CD8-positive, alpha-beta memory T cell (primary cell): Measurements from ENCODE around the gene TMA7. TPM values are rescaled to one million over a fixed set of nuclear protein-coding genes. Genes with fewer than 3 reads are reported as not detected.
A peak's percentile ranks its signal among the peaks of the same experiment; 100 is the strongest.

Experiments used
- CTCF ChIA-PET: fragments of 350-600 bp; sonication (Branson Sonifier 250); formaldehyde crosslinking; loops from one replicate; lab custom pipeline; 2021; ENCODE audit warnings: antibody characterized with exemption; lab: Charles Lee
- POLR2A ChIA-PET: fragments of 350-600 bp; sonication (Branson Sonifier 250); formaldehyde crosslinking; loops from one replicate; lab custom pipeline; 2021; ENCODE audit warnings: antibody characterized with exemption; lab: Charles Lee
- DNase-seq, 5 donors: peaks; one replicate each; pipeline versions ENCODE4 v3.0.0 to v3.0.0-alpha.2; 2020 to 2022; ENCODE audit warnings: mixed read lengths in 1 of 5
- H3K27ac ChIP-seq: one replicate; pipeline ENCODE4 v1.7.0; 2013; ENCODE audit warnings: low read depth, mild to moderate bottlenecking, low read length, moderate library complexity
- H3K27me3 ChIP-seq: 2 replicates; pipeline ENCODE4 v1.7.0; 2013; ENCODE audit warnings: low read length, mild to moderate bottlenecking; ENCODE audit not compliant: insufficient read depth, poor library complexity, severe bottlenecking
- H3K36me3 ChIP-seq: 2 replicates; pipeline ENCODE4 v1.7.0; 2013; ENCODE audit warnings: mild to moderate bottlenecking, low read length, moderate library complexity; ENCODE audit not compliant: insufficient read depth
- H3K4me1 ChIP-seq: 2 replicates; pipeline ENCODE4 v1.7.0; 2013; ENCODE audit warnings: mild to moderate bottlenecking, low read length, moderate library complexity; ENCODE audit not compliant: insufficient read depth
- H3K4me3 ChIP-seq: 2 replicates; pipeline ENCODE4 v1.7.0; 2013; ENCODE audit warnings: mild to moderate bottlenecking, low read length
- H3K9me3 ChIP-seq: 2 replicates; pipeline ENCODE4 v1.7.0; 2013; ENCODE audit warnings: mild to moderate bottlenecking, low read length
- H3K27ac Mint-ChIP-seq, 8 donors: one replicate each; pipeline ENCODE4 v1.8.0; 2020 to 2021; ENCODE audit warnings: mixed read lengths in 8 of 8, mild to moderate bottlenecking in 6 of 8, inconsistent platforms in 3 of 8, moderate library complexity in 3 of 8
- H3K27me3 Mint-ChIP-seq, 2 donors: one replicate each; pipeline ENCODE4 v1.8.0; 2020 to 2021; ENCODE audit warnings: mixed read lengths in 2 of 2, mild to moderate bottlenecking in 1 of 2, moderate library complexity in 1 of 2
- H3K36me3 Mint-ChIP-seq, 3 donors: one replicate each; pipeline ENCODE4 v1.8.0; 2020 to 2021; ENCODE audit warnings: mixed read lengths in 3 of 3, inconsistent platforms in 1 of 3, mild to moderate bottlenecking in 1 of 3
- H3K4me1 Mint-ChIP-seq, 3 donors: one replicate each; pipeline ENCODE4 v1.8.0; 2020 to 2021; ENCODE audit warnings: mixed read lengths in 3 of 3, inconsistent platforms in 1 of 3, mild to moderate bottlenecking in 1 of 3
- H3K4me3 Mint-ChIP-seq, 7 donors: one replicate each; pipeline ENCODE4 v1.8.0; 2020 to 2021; ENCODE audit warnings: mixed read lengths in 7 of 7, mild to moderate bottlenecking in 6 of 7, moderate library complexity in 4 of 7, inconsistent platforms in 2 of 7
- H3K9me3 Mint-ChIP-seq, 5 donors: one replicate each; pipeline ENCODE4 v1.8.0; 2020 to 2022; ENCODE audit warnings: mixed read lengths in 5 of 5, mild to moderate bottlenecking in 3 of 5, moderate library complexity in 2 of 5, inconsistent platforms in 1 of 5
- polyA plus RNA-seq: library from polyadenylated mRNA; unstranded; fragments of 300-500 nt; fragmentation: Illumina TruSeq; gene quantifications from one replicate; pipeline ENCODE4 v1.2.3, GENCODE V29; 2021
- total RNA-seq, 2 experiments: library from RNA; stranded (reverse); gene quantifications; one replicate each; pipeline ENCODE4 v1.2.3, GENCODE V29; 2021

The TMA7 gene
- total and polyA plus RNA-seq, 3 experiments from 2014 or later = 420 to 826 (median 494) TPM

GRCh38 chr3:48415251-48415953 lies 24.7 kb upstream of the TMA7 start:
- no peak overlapping the region for H3K27ac ChIP-seq
- Mint-ChIP-seq H3K4me3 (no peak overlapping the region), H3K27me3 (peaks cover 0 to 2% of the 10 kb centered on the region in 2 donors), H3K9me3 (no peaks in the 10 kb centered on the region), H3K36me3 (peaks cover 0 to 1% (median 0%) of the 10 kb centered on the region in 3 donors), H3K4me1 (no peaks in the 10 kb centered on the region), H3K27ac (no peak overlapping the region)
- H3K4me1 ChIP-seq = no peaks in the 10 kb centered on the region
- ChIA-PET POLR2A (no interaction called here), CTCF (interaction anchor here (1.1 to 2.2 kb wide), 4 partner anchors 14 to 93 kb away, joined by 3 to 6 read pairs (median 4); no protein-coding TSS in a partner anchor)
- H3K36me3 ChIP-seq = no peaks in the 10 kb centered on the region
- H3K27me3 ChIP-seq = no peaks in the 10 kb centered on the region
- no peak overlapping the region for H3K4me3 ChIP-seq
- no peak for DNase-seq
- H3K9me3 ChIP-seq = no peaks in the 10 kb centered on the region

GRCh38 chr3:48416091-48416505 lies 24.0 kb upstream of the TMA7 start:
- CTCF ChIA-PET = interaction anchor here (1.1 to 1.5 kb wide), 3 partner anchors 15 to 91 kb away, joined by 3 to 4 read pairs (median 4); no protein-coding TSS in a partner anchor
- no peak overlapping the region for H3K27ac ChIP-seq
- no peaks in the 10 kb centered on the region for H3K9me3 Mint-ChIP-seq
- H3K9me3 ChIP-seq = no peaks in the 10 kb centered on the region
- no peak overlapping the region for H3K4me3 ChIP-seq
- no peak for DNase-seq
- H3K4me1 Mint-ChIP-seq = no peaks in the 10 kb centered on the region
- H3K27ac Mint-ChIP-seq = no peak overlapping the region
- peaks cover 0 to 1% (median 0%) of the 10 kb centered on the region in 3 donors for H3K36me3 Mint-ChIP-seq
- no peak overlapping the region for H3K4me3 Mint-ChIP-seq
- H3K27me3 ChIP-seq = no peaks in the 10 kb centered on the region
- H3K4me1 ChIP-seq = no peaks in the 10 kb centered on the region
- no peaks in the 10 kb centered on the region for H3K36me3 ChIP-seq
- POLR2A ChIA-PET = no interaction called here
- peaks cover 0 to 2% of the 10 kb centered on the region in 2 donors for H3K27me3 Mint-ChIP-seq

GRCh38 chr3:48416546-48416945 lies 23.5 kb upstream of the TMA7 start:
- no peaks in the 10 kb centered on the region for H3K27me3 ChIP-seq
- POLR2A ChIA-PET = no interaction called here
- no peaks in the 10 kb centered on the region for H3K4me1 ChIP-seq
- no peak overlapping the region for H3K27ac ChIP-seq
- H3K36me3 ChIP-seq = no peaks in the 10 kb centered on the region
- H3K9me3 Mint-ChIP-seq = no peaks in the 10 kb centered on the region
- H3K4me3 ChIP-seq = no peak overlapping the region
- H3K4me1 Mint-ChIP-seq = no peaks in the 10 kb centered on the region
- H3K36me3 Mint-ChIP-seq = peaks cover 0 to 1% (median 0%) of the 10 kb centered on the region in 3 donors
- H3K27ac Mint-ChIP-seq = no peak overlapping the region
- H3K9me3 ChIP-seq = no peaks in the 10 kb centered on the region
- H3K4me3 Mint-ChIP-seq = no peak overlapping the region
- DNase-seq = no peak
- CTCF ChIA-PET = interaction anchor here (0.9 to 1.5 kb wide), 4 partner anchors 15 to 90 kb away, joined by 3 to 4 read pairs (median 4); no protein-coding TSS in a partner anchor
- H3K27me3 Mint-ChIP-seq = peaks cover 0 to 2% of the 10 kb centered on the region in 2 donors

GRCh38 chr3:48417529-48418108 lies 22.4 kb upstream of the TMA7 start:
- Histone ChIP-seq H3K27ac (no peak overlapping the region), H3K36me3 (no peaks in the 10 kb centered on the region), H3K4me3 (no peak overlapping the region), H3K4me1 (no peaks in the 10 kb centered on the region), H3K27me3 (no peaks in the 10 kb centered on the region), H3K9me3 (no peaks in the 10 kb centered on the region)
- Mint-ChIP-seq H3K4me3 (no peak overlapping the region), H3K9me3 (no peaks in the 10 kb centered on the region), H3K27ac (peak overlapping the region in 1 of 8 donors; percentile 63), H3K4me1 (no peaks in the 10 kb centered on the region), H3K36me3 (no peaks in the 10 kb centered on the region), H3K27me3 (no peaks in the 10 kb centered on the region)
- ChIA-PET POLR2A (no interaction called here), CTCF (interaction anchor here (0.9 kb wide), 2 partner anchors 17 to 19 kb away, joined by 3 read pairs; no protein-coding TSS in a partner anchor)
- DNase-seq = no peak

GRCh38 chr3:48418140-48418539 lies 21.9 kb upstream of the TMA7 start:
- POLR2A ChIA-PET = no interaction called here

GRCh38 chr3:48418651-48419050 lies 21.4 kb upstream of the TMA7 start:
- Histone ChIP-seq H3K4me3 (no peak overlapping the region), H3K4me1 (no peaks in the 10 kb centered on the region), H3K36me3 (no peaks in the 10 kb centered on the region), H3K27me3 (no peaks in the 10 kb centered on the region), H3K9me3 (no peaks in the 10 kb centered on the region), H3K27ac (no peak overlapping the region)
- DNase-seq = no peak
- Mint-ChIP-seq H3K27me3 (no peaks in the 10 kb centered on the region), H3K4me3 (no peak overlapping the region), H3K4me1 (no peaks in the 10 kb centered on the region), H3K9me3 (no peaks in the 10 kb centered on the region), H3K27ac (no peak overlapping the region), H3K36me3 (no peaks in the 10 kb centered on the region)
- CTCF ChIA-PET = interaction anchor here (1.2 to 1.8 kb wide), 2 partner anchors 17 to 18 kb away, joined by 7 to 10 read pairs; no protein-coding TSS in a partner anchor
- POLR2A ChIA-PET = no interaction called here

More at GRCh38 chr3:48418140-48418539, 21.9 kb upstream of the TMA7 start:
- no peaks in the 10 kb centered on the region for H3K36me3 ChIP-seq
- Mint-ChIP-seq H3K9me3 (no peaks in the 10 kb centered on the region), H3K27ac (no peak overlapping the region), H3K4me3 (no peak overlapping the region), H3K36me3 (no peaks in the 10 kb centered on the region), H3K4me1 (no peaks in the 10 kb centered on the region), H3K27me3 (no peaks in the 10 kb centered on the region)
- no peak for DNase-seq
- CTCF ChIA-PET = interaction anchor here (1.8 kb wide), 1 partner anchor 18 kb away, joined by 10 read pairs; no protein-coding TSS in a partner anchor
- no peaks in the 10 kb centered on the region for H3K27me3 ChIP-seq
- no peak overlapping the region for H3K27ac ChIP-seq
- H3K4me3 ChIP-seq = no peak overlapping the region
- H3K9me3 ChIP-seq = no peaks in the 10 kb centered on the region
- H3K4me1 ChIP-seq = no peaks in the 10 kb centered on the region

- Histone ChIP-seq H3K27me3 (no peaks in the 10 kb centered on the region), H3K4me3 (no peak overlapping the region), H3K4me1 (no peaks in the 10 kb centered on the region), H3K36me3 (no peaks in the 10 kb centered on the region), H3K9me3 (no peaks in the 10 kb centered on the region), H3K27ac (no peak overlapping the region)
- Mint-ChIP-seq H3K27me3 (no peaks in the 10 kb centered on the region), H3K4me1 (no peaks in the 10 kb centered on the region), H3K27ac (no peak overlapping the region), H3K36me3 (no peaks in the 10 kb centered on the region), H3K4me3 (no peak overlapping the region), H3K9me3 (no peaks in the 10 kb centered on the region)
- no peak for DNase-seq
- POLR2A ChIA-PET = interaction anchor here (0.6 kb wide), 1 partner anchor 267 kb away, joined by 3 read pairs; the partner anchor contains the start of gene NCKIPSD
- CTCF ChIA-PET = interaction anchor here (0.9 to 1.8 kb wide), 3 partner anchors 15 to 18 kb away, joined by 3 to 10 read pairs (median 7); no protein-coding TSS in a partner anchor
These were observed 20.9 kb upstream of the TMA7 start for GRCh38 chr3:48419149-48419548.

- no peaks in the 10 kb centered on the region for H3K4me1 ChIP-seq
- no peaks in the 10 kb centered on the region for H3K27me3 ChIP-seq
- ChIA-PET POLR2A (interaction anchor here (0.6 kb wide), 1 partner anchor 266 kb away, joined by 3 read pairs; the partner anchor contains the start of gene NCKIPSD), CTCF (interaction anchor here (0.9 to 1.8 kb wide), 3 partner anchors 15 to 19 kb away, joined by 3 to 10 read pairs (median 7); no protein-coding TSS in a partner anchor)
- H3K27ac ChIP-seq = no peak overlapping the region
- no peaks in the 10 kb centered on the region for H3K36me3 Mint-ChIP-seq
- H3K27ac Mint-ChIP-seq = no peak overlapping the region
- no peak overlapping the region for H3K4me3 Mint-ChIP-seq
- DNase-seq = no peak
- H3K4me3 ChIP-seq = no peak overlapping the region
- H3K9me3 Mint-ChIP-seq = no peaks in the 10 kb centered on the region
- H3K27me3 Mint-ChIP-seq = no peaks in the 10 kb centered on the region
- no peaks in the 10 kb centered on the region for H3K4me1 Mint-ChIP-seq
- H3K36me3 ChIP-seq = no peaks in the 10 kb centered on the region
- no peaks in the 10 kb centered on the region for H3K9me3 ChIP-seq
These were observed 20.5 kb upstream of the TMA7 start for GRCh38 chr3:48419597-48419996.
